ENCODE results near the gene SCYL1. TPM values are rescaled to one million over a fixed set of nuclear protein-coding genes. Genes with fewer than 3 reads are reported as not detected.
"Not testable (repeated sequence)": the region's sequence is repeated elsewhere in the genome, so short reads cannot be mapped to it uniquely, and the experiment has no call there.

Gene SCYL1
- total RNA-seq, 2 experiments from 2014 or later: 83.7 to 87.8 TPM

DNA sequence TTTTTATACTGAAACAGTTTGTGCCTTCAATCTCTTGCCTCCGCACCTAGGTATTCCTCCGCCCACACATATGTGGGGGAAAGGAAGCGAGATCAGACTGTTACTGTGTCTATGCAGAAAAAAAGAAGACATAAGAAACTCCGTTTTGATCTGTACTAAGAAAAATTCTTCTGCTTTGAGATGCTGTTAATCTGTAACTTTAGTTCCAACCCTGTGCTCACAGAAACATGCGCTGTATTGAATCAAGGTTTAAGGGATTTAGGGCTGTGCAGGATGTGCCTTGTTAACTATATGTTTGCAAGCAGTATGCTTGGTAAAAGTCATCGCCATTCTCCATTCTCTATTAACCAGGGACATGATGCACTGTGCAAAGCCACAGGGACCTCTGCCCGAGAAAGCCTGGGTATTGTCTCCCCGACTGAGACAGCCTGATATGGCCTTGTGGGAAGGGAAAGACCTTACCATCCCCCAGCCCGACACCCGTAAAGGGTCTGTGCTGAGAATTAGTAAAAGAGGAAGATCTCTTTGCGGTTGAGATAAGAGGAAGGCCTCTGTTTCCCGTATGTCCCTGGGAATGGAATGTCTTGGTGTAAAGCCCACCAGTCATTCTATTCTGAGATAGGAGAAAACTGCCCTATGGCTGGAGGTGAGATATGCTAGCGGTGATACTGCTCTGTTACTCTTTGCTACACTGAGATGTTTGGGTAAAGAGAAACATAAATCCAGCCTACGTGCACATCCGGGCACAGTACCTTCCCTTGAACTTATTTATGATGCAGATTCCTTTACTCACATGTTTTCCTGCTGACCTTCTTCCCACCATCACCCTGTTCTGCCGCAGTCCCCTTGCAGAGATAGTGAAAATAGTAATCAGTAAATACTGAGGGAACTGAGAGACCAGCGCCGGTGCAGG lies 1.9 kb upstream of the SCYL1 start:
- POLR2A ChIA-PET, CTCF ChIA-PET: not testable (repeated sequence)

DNA sequence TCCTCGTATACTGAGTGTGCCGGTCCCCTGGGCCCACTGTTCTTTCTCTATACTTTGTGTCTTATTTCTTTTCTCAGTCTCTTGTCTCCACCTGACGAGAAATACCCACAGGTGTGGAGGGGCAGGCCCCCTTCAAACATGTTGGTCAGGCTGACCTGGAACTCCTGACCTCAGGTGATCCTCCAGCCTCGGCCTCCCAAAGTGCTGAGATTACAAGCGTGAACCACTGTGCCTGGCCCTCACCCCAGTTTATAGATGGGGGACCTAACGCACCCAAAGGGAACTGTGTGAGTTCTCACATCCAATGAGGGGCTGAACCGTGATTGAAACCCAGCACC lies 1.3 kb upstream of the SCYL1 start:
- CTCF ChIA-PET, POLR2A ChIA-PET: not testable (repeated sequence)

- POLR2A ChIA-PET: interaction anchor here (0.9 to 2.9 kb wide), 5 partner anchors 14 to 337 kb away, joined by 3 to 10 read pairs (median 3); partner anchors contain the start of gene MALAT1
- CTCF ChIA-PET: interaction anchor here (0.6 to 4.0 kb wide), 5 partner anchors 14 to 264 kb away, joined by 3 to 29 read pairs (median 3); no protein-coding TSS in a partner anchor
Observed at GRCh38 chr11:65524014-65524740, 706 bp upstream of the SCYL1 start.

DNA sequence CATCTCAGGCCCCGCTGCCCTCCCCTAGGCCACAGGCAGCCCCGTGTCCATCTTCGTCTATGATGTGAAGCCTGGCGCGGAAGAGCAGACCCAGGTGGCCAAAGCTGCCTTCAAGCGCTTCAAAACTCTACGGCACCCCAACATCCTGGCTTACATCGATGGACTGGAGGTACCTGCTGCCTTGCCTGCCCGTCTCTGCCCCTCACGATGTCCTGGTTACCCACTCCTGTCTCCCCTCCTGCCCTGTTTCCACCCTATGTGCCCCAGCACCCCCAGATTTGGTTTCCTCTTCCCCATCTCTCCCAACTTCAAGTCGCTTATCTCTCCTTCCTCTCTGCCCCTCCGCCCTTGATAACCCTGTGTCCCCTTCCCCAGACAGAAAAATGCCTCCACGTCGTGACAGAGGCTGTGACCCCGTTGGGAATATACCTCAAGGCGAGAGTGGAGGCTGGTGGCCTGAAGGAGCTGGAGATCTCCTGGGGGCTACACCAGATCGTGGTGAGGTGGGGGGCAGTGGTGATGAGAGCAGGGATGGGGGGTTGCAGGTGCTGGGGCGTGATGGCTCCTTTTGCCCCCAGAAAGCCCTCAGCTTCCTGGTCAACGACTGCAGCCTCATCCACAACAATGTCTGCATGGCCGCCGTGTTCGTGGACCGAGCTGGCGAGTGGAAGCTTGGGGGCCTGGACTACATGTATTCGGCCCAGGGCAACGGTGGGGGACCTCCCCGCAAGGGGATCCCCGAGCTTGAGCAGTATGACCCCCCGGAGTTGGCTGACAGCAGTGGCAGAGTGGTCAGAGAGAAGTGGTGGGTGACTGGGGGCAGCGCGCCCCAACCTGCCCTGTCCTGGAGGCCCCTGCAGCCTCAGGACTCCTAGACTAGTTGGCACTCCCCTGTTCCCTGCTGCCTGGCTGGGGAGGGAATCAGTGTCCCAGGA lies 930 bp downstream of the SCYL1 start:
- ChIA-PET POLR2A (interaction anchor here (0.7 to 2.9 kb wide), 5 partner anchors 20 to 335 kb away, joined by 3 to 10 read pairs (median 3); partner anchors contain the start of genes MALAT1 and SIPA1), CTCF (interaction anchor here (0.6 to 4.0 kb wide), 9 partner anchors 15 to 109 kb away, joined by 3 to 29 read pairs (median 3); partner anchors contain the start of gene ZNRD2)

GRCh38 chr11:65526744-65527143 lies 1.9 kb downstream of the SCYL1 start:
- ChIA-PET POLR2A (interaction anchor here (2.9 kb wide), 1 partner anchor 19 kb away, joined by 10 read pairs; no protein-coding TSS in a partner anchor), CTCF (interaction anchor here (1.2 to 4.0 kb wide), 3 partner anchors 14 to 62 kb away, joined by 3 to 29 read pairs (median 5); partner anchors contain the start of gene ZNRD2)

GRCh38 chr11:65528819-65529350 lies 4.0 kb downstream of the SCYL1 start:
- ChIA-PET POLR2A (no interaction called here), CTCF (interaction anchor here (1.0 to 1.6 kb wide), 2 partner anchors 11 to 23 kb away, joined by 4 to 6 read pairs; no protein-coding TSS in a partner anchor)

- CTCF ChIA-PET: interaction anchor here (1.1 to 2.7 kb wide), 4 partner anchors 11 to 41 kb away, joined by 3 to 24 read pairs (median 4); partner anchors contain the start of gene ZNRD2
- POLR2A ChIA-PET: no interaction called here
Observed at GRCh38 chr11:65529475-65530156, 4.7 kb downstream of the SCYL1 start.

DNA sequence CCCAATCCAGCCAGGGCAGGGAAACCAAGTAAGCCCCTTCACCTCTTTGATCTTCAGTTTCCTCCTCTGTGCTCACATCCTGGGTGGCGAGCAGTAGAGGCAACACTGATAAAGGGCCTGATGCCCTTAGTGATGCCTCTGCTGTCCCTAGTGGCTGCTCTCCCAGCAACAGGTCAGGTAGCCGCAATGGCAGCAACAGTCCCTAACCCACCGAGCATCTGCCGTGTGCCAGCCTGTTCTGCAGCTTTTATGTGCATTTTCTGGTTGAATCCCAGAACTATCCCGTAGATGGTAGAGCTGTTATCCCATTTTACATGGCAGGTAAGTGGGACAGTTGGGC lies 5.2 kb downstream of the SCYL1 start:
- POLR2A ChIA-PET: no interaction called here

DNA sequence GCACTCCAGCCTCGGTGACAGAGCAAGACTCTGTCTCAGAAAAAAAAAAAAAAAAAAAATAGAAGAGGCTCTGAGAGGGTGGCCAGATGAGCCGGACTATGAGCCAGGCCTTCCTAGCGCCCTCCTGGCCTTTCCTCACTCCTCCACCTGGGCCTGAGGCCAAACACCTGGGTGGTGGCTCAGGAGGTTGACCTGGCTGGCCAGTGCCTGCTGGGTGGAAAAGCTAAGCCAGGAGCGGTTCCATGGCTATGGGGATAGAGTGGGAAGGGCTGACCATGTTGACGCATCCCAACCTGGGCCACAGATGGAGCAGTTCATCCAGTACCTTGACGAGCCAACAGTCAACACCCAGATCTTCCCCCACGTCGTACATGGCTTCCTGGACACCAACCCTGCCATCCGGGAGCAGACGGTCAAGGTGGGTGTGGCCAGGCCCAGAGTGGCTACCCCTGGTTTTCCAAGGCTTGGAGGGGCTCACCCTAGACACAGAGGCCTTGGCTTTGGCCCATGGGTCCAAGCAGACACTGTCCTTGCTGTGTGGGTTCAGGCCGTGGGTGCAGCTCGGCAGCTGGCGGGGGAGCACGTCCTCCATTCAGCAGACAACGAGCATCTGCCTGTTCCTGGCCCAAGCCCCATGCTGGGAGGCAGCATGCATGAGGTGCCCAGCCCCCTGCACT lies 7.6 kb downstream of the SCYL1 start:
- POLR2A ChIA-PET: no interaction called here
- CTCF ChIA-PET: no interaction called here

More for the DNA sequence above, 5.2 kb downstream of the SCYL1 start:
- CTCF ChIA-PET: interaction anchor here (1.1 to 2.7 kb wide), 4 partner anchors 10 to 40 kb away, joined by 3 to 24 read pairs (median 4); partner anchors contain the start of gene ZNRD2

- POLR2A ChIA-PET: no interaction called here
Observed at GRCh38 chr11:65535102-65535501, 10.2 kb downstream of the SCYL1 start.

DNA sequence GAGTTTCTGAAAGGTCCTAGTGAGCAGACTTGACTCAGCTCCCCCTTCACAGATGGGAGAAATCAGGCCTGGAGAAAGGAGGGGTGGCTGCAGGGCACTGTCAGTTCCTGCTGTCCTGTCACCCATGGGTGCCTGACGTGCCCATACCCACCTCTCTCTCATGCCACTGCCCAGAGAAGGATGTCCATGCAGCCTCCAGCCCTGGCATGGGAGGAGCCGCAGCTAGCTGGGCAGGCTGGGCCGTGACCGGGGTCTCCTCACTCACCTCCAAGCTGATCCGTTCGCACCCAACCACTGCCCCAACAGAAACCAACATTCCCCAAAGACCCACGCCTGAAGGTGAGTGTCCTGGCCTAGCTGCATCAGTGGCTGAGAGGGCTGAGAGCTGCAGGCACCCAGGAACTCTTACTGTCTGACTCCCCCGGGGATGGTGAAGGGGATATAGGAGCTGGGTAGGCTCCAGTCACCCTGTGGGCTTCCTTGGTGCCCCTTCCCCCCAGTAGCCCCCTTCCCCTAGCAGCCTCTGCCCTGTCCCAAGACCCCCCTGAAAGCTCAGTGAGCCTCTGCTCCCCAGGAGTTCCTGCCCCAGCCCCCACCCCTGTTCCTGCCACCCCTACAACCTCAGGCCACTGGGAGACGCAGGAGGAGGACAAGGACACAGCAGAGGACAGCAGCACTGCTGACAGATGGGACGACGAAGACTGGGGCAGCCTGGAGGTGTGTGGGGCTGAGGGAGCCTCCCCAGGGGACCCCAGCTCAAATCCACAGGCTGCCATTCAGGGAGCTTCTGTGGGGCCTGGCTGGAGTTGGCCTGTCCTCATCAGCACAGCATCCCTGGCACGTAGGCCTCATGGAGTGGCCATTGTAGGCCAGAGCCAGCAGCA lies 11.8 kb downstream of the SCYL1 start:
- ChIA-PET CTCF (interaction anchor here (2.0 kb wide), 1 partner anchor 15 kb away, joined by 6 read pairs; no protein-coding TSS in a partner anchor), POLR2A (interaction anchor here (0.5 to 0.9 kb wide), 3 partner anchors 9 to 261 kb away, joined by 3 to 4 read pairs (median 3); no protein-coding TSS in a partner anchor)

More at GRCh38 chr11:65535102-65535501, 10.2 kb downstream of the SCYL1 start:
- CTCF ChIA-PET: no interaction called here

GRCh38 chr11:65537296-65537597 lies 12.4 kb downstream of the SCYL1 start:
- CTCF ChIA-PET: interaction anchor here (1.1 to 2.0 kb wide), 2 partner anchors 10 to 15 kb away, joined by 3 to 6 read pairs; no protein-coding TSS in a partner anchor

DNA sequence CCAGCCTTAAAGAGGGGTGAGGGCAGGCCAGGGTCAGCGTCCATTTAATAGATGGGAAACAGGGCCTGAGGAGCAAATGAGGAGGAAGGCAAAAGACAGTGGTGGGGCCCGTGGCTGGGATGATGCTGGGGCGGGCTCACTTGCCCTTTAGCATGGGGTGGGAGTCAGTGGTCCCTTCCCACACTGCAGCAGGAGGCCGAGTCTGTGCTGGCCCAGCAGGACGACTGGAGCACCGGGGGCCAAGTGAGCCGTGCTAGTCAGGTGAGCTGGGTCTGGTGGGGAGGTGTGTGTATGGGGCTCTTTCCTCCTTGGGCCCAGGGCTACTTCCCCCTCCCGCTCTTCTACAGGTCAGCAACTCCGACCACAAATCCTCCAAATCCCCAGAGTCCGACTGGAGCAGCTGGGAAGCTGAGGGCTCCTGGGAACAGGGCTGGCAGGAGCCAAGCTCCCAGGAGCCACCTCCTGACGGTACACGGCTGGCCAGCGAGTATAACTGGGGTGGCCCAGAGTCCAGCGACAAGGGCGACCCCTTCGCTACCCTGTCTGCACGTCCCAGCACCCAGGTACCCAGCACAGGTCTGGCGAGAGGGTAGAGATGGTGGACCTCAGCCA lies 12.8 kb downstream of the SCYL1 start:
- CTCF ChIA-PET: interaction anchor here (1.1 to 2.0 kb wide), 3 partner anchors 10 to 28 kb away, joined by 3 to 6 read pairs (median 3); no protein-coding TSS in a partner anchor
- POLR2A ChIA-PET: interaction anchor here (0.9 kb wide), 1 partner anchor 13 kb away, joined by 3 read pairs; the partner anchor contains the start of gene SCYL1

More at GRCh38 chr11:65537296-65537597, 12.4 kb downstream of the SCYL1 start:
- POLR2A ChIA-PET: interaction anchor here (0.9 kb wide), 1 partner anchor 8 kb away, joined by 3 read pairs; no protein-coding TSS in a partner anchor

DNA sequence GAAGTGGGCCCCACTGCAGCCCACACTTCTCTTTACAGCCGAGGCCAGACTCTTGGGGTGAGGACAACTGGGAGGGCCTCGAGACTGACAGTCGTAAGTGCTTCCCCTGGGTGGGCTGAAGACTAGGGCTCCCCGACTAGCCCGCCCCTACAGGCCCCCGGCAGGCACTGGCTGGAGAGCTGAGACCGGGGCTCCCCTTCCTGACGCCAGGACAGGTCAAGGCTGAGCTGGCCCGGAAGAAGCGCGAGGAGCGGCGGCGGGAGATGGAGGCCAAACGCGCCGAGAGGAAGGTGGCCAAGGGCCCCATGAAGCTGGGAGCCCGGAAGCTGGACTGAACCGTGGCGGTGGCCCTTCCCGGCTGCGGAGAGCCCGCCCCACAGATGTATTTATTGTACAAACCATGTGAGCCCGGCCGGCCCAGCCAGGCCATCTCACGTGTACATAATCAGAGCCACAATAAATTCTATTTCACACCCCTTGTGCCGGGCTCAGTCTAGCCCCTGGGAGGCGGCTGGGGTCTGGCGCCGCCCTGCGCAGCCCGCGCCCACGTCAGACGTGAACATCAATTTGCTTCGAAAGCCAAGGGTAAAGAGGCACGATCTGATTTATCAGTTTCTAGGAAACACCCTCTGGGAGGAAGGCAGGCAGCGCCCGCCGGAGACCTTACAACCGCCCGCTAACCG lies 13.5 kb downstream of the SCYL1 start:
- ChIA-PET POLR2A (interaction anchor here (0.9 kb wide), 1 partner anchor 14 kb away, joined by 3 read pairs; the partner anchor contains the start of gene SCYL1), CTCF (interaction anchor here (1.1 to 2.0 kb wide), 3 partner anchors 9 to 28 kb away, joined by 3 to 6 read pairs (median 3); no protein-coding TSS in a partner anchor)

Measured in activated CD8-positive, alpha-beta memory T cell treated with anti-CD3 and anti-CD28 coated beads for 36 hours (primary cell).